Stimulated activated naive CD8-positive, alpha-beta T cell treated with anti-CD3 and anti-CD28 coated beads, Interleukin-15, Interleukin-2, amounts not matched to agents 100 ng/mL and 50 ng/mL, for 24 hours (primary cell): ENCODE measurements around the gene DSCAML1.

Source experiments
- H3K27ac Mint-ChIP-seq: one replicate; pipeline ENCODE4 v1.8.0; 2021; ENCODE audit warnings: mild to moderate bottlenecking, mixed read lengths
- H3K27me3 Mint-ChIP-seq: one replicate; pipeline ENCODE4 v1.8.0; 2021; ENCODE audit warnings: mixed read lengths
- H3K36me3 Mint-ChIP-seq: one replicate; pipeline ENCODE4 v1.8.0; 2021; ENCODE audit warnings: low read depth, mixed read lengths
- H3K4me1 Mint-ChIP-seq: one replicate; pipeline ENCODE4 v1.8.0; 2021; ENCODE audit warnings: low read depth, mixed read lengths
- H3K4me3 Mint-ChIP-seq: one replicate; pipeline ENCODE4 v1.8.0; 2021; ENCODE audit warnings: mild to moderate bottlenecking, mixed read lengths
- H3K9me3 Mint-ChIP-seq: one replicate; pipeline ENCODE4 v1.8.0; 2021; ENCODE audit warnings: mixed read lengths

DSCAML1 gene

GRCh38 chr11:117483372-117483771 lies 313.6 kb downstream of the DSCAML1 start:
- H3K9me3 Mint-ChIP-seq: no peaks in the 10 kb centered on the region
- H3K27ac Mint-ChIP-seq: no peak overlapping the region
- H3K27me3 Mint-ChIP-seq: no peaks in the 10 kb centered on the region
- no peak overlapping the region for H3K4me3 Mint-ChIP-seq
- no peaks in the 10 kb centered on the region for H3K36me3 Mint-ChIP-seq
- no peaks in the 10 kb centered on the region for H3K4me1 Mint-ChIP-seq

- Mint-ChIP-seq H3K4me3 (no peak overlapping the region), H3K27ac (no peak overlapping the region), H3K36me3 (no peaks in the 10 kb centered on the region), H3K9me3 (no peaks in the 10 kb centered on the region), H3K4me1 (no peaks in the 10 kb centered on the region), H3K27me3 (no peaks in the 10 kb centered on the region)
Observed at GRCh38 chr11:117482881-117483280, 314.1 kb downstream of the DSCAML1 start.

GRCh38 chr11:117481885-117482284 lies 315.1 kb downstream of the DSCAML1 start:
- Mint-ChIP-seq H3K27ac (no peak overlapping the region), H3K36me3 (no peaks in the 10 kb centered on the region), H3K4me1 (no peaks in the 10 kb centered on the region), H3K4me3 (no peak overlapping the region), H3K9me3 (no peaks in the 10 kb centered on the region), H3K27me3 (no peaks in the 10 kb centered on the region)

- no peak overlapping the region for H3K27ac Mint-ChIP-seq
- no peaks in the 10 kb centered on the region for H3K9me3 Mint-ChIP-seq
- no peaks in the 10 kb centered on the region for H3K27me3 Mint-ChIP-seq
- no peaks in the 10 kb centered on the region for H3K4me1 Mint-ChIP-seq
- no peaks in the 10 kb centered on the region for H3K36me3 Mint-ChIP-seq
- H3K4me3 Mint-ChIP-seq: no peak overlapping the region
Observed at GRCh38 chr11:117481036-117481435, 316.0 kb downstream of the DSCAML1 start.

- H3K27me3 Mint-ChIP-seq: no peaks in the 10 kb centered on the region
- H3K9me3 Mint-ChIP-seq: no peaks in the 10 kb centered on the region
- no peak overlapping the region for H3K4me3 Mint-ChIP-seq
- H3K27ac Mint-ChIP-seq: no peak overlapping the region
- no peaks in the 10 kb centered on the region for H3K36me3 Mint-ChIP-seq
- no peaks in the 10 kb centered on the region for H3K4me1 Mint-ChIP-seq
Observed at GRCh38 chr11:117480221-117480620, 316.8 kb downstream of the DSCAML1 start.

DNA sequence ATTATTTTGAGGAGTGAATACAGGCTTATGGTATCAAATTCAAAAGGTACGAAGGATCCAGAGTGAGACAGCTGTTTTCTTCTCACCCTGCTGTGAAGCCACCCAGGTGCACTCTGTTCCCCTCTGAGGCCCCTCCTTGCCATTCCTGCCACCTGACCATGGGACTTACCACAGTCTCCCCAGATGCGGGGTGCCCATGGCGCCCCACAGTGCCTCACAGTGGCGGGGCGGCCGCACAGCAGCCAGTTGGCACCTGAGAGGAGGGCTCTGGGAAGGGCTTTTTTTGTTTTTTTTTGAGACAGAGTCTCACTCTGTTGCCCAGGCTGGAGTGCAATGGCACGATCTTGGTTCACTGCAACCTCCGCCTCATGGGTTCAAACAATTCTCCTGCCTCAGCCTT lies 317.6 kb downstream of the DSCAML1 start:
- Mint-ChIP-seq H3K4me3 (no peak overlapping the region), H3K9me3 (no peaks in the 10 kb centered on the region), H3K27me3 (no peaks in the 10 kb centered on the region), H3K4me1 (no peaks in the 10 kb centered on the region), H3K36me3 (no peaks in the 10 kb centered on the region), H3K27ac (no peak overlapping the region)

- Mint-ChIP-seq H3K27ac (no peak overlapping the region), H3K27me3 (no peaks in the 10 kb centered on the region), H3K36me3 (no peaks in the 10 kb centered on the region), H3K4me3 (no peak overlapping the region), H3K4me1 (no peaks in the 10 kb centered on the region), H3K9me3 (no peaks in the 10 kb centered on the region)
Observed at GRCh38 chr11:117478926-117479325, 318.1 kb downstream of the DSCAML1 start.

DNA sequence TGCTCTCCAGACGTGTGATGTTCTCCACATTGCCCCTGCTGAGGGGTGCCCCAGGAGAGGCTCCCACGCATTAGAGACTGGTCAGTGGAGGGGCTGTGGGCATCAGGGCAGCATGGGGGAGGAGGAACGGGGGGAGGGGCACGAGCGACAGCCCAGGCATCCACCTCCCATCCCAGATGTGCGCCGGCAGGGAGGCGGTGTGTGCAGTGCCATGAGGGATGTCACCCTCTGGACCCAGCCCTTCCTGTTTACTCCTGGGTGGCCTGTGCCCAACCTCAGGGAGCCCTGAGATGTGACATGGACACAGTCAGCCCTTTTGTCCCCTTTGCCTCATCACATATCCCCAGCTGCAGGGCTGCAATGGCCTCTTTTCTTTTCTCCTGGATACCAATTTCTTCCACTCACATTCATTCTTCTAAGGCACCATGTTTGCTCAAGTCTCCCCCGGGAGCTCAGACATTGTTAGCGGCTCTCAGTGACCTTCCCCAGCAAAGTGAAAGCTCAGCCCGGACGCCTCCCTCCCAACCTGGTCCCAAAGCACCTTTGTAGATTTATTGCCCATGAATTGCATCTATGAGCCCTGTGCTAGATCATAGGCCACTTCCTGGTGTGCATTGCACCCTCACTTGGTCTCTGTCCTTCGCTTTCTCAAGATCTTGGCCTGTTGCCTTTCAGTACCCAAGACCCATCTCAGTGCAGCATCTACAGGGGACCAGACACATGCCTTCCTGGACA lies 318.7 kb downstream of the DSCAML1 start:
- Mint-ChIP-seq H3K36me3 (no peaks in the 10 kb centered on the region), H3K27ac (no peak overlapping the region), H3K9me3 (no peaks in the 10 kb centered on the region)

DNA sequence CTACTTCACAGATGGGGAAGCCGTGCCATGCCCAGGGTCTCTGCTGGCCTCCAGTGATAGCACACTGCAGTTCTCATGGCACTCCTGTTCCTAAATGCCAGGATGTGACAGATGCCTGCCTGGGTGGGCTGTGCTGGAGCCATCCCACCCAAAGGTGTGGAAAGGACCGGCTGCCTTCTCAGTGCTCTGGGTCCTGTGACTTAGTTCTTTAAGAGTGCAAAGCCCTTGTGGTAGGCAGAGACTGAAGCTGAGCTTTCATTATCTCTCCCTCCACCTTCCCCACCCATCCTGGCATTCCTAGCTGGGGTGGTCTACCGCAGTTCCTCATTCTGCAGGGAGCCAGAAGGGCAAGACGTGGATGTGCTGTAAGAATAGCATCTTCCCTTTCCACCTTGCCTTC lies 319.3 kb downstream of the DSCAML1 start:
- Mint-ChIP-seq H3K4me1 (no peaks in the 10 kb centered on the region), H3K36me3 (no peaks in the 10 kb centered on the region), H3K27ac (no peak overlapping the region), H3K9me3 (no peaks in the 10 kb centered on the region), H3K4me3 (no peak overlapping the region), H3K27me3 (no peaks in the 10 kb centered on the region)

More for the DNA sequence above, 318.7 kb downstream of the DSCAML1 start:
- Mint-ChIP-seq H3K4me1 (no peaks in the 10 kb centered on the region), H3K27me3 (no peaks in the 10 kb centered on the region), H3K4me3 (no peak overlapping the region)

- Mint-ChIP-seq H3K27me3 (no peaks in the 10 kb centered on the region), H3K36me3 (no peaks in the 10 kb centered on the region), H3K4me3 (no peak overlapping the region), H3K9me3 (no peaks in the 10 kb centered on the region), H3K27ac (no peak overlapping the region), H3K4me1 (no peaks in the 10 kb centered on the region)
Observed at GRCh38 chr11:117476531-117477142, 320.4 kb downstream of the DSCAML1 start.

GRCh38 chr11:117475716-117476530 lies 321.1 kb downstream of the DSCAML1 start:
- H3K27ac Mint-ChIP-seq: no peak overlapping the region
- no peak overlapping the region for H3K4me3 Mint-ChIP-seq

DNA sequence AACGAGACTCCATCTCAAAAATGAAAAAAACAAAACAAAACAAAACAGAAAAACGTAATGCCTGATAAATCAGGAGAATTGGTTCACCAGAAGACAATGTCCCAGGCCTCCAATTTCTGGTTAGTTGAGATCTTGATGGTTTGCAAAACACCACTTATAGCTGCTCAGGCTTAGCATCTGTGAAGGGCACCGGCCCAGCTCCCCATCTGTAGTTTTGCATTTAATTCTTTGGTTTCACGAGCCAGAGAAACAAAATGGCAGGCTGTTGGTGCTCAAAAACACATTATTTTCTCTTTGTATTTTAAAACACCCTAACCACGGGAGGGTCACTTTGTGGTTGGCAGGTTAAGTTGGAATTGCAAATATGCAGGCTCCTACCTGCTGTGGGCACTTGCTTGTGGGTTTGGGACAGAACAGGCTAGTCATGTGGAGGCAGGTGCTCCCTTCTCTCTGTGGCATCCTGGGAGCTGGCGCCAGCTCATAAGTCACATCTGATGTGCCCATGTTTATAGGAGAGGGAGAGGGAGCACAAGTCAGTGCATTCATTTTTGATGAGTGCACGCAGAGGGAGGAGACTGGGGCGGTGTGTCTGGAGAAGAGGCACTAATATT lies 323.4 kb downstream of the DSCAML1 start:
- Mint-ChIP-seq H3K27ac (no peak overlapping the region), H3K27me3 (peaks cover 4% of the 10 kb centered on the region), H3K4me1 (no peaks in the 10 kb centered on the region), H3K4me3 (no peak overlapping the region), H3K9me3 (no peaks in the 10 kb centered on the region), H3K36me3 (no peaks in the 10 kb centered on the region)

More at GRCh38 chr11:117475716-117476530, 321.1 kb downstream of the DSCAML1 start:
- Mint-ChIP-seq H3K27me3 (no peaks in the 10 kb centered on the region), H3K9me3 (no peaks in the 10 kb centered on the region), H3K4me1 (no peaks in the 10 kb centered on the region), H3K36me3 (no peaks in the 10 kb centered on the region)

GRCh38 chr11:117471776-117472175 lies 325.2 kb downstream of the DSCAML1 start:
- Mint-ChIP-seq H3K27ac (no peak overlapping the region), H3K27me3 (peaks cover 4% of the 10 kb centered on the region)

GRCh38 chr11:117470576-117470975 lies 326.4 kb downstream of the DSCAML1 start:
- H3K4me3 Mint-ChIP-seq: no peak overlapping the region
- H3K4me1 Mint-ChIP-seq: no peaks in the 10 kb centered on the region
- no peaks in the 10 kb centered on the region for H3K36me3 Mint-ChIP-seq
- H3K9me3 Mint-ChIP-seq: no peaks in the 10 kb centered on the region
- H3K27ac Mint-ChIP-seq: no peak overlapping the region
- peaks cover 4% of the 10 kb centered on the region for H3K27me3 Mint-ChIP-seq

More at GRCh38 chr11:117471776-117472175, 325.2 kb downstream of the DSCAML1 start:
- Mint-ChIP-seq H3K9me3 (no peaks in the 10 kb centered on the region), H3K4me3 (no peak overlapping the region), H3K36me3 (no peaks in the 10 kb centered on the region), H3K4me1 (no peaks in the 10 kb centered on the region)

- Mint-ChIP-seq H3K4me3 (no peak overlapping the region), H3K27me3 (peaks cover 4% of the 10 kb centered on the region)
Observed at GRCh38 chr11:117468888-117469287, 328.1 kb downstream of the DSCAML1 start.

More at GRCh38 chr11:117468888-117469287, 328.1 kb downstream of the DSCAML1 start:
- no peaks in the 10 kb centered on the region for H3K36me3 Mint-ChIP-seq
- no peaks in the 10 kb centered on the region for H3K9me3 Mint-ChIP-seq
- no peaks in the 10 kb centered on the region for H3K4me1 Mint-ChIP-seq
- H3K27ac Mint-ChIP-seq: no peak overlapping the region
